Glutamatergic neuron (in vitro differentiated cells): ENCODE data around the gene NDST1. TPM values are rescaled to one million over a fixed set of nuclear protein-coding genes. Genes with fewer than 3 reads are reported as not detected.
A peak's percentile ranks its signal among the peaks of the same experiment; 100 is the strongest.

Experiments used
- DNase-seq: peaks from one replicate; pipeline ENCODE4 v3.0.0; 2022
- H3K27ac Mint-ChIP-seq: one replicate; pipeline ENCODE4 v1.8.0; 2020; ENCODE audit warnings: mild to moderate bottlenecking, mixed read lengths, inconsistent platforms; ENCODE audit not compliant: unreplicated experiment
- H3K27me3 Mint-ChIP-seq: one replicate; pipeline ENCODE4 v1.8.0; 2020; ENCODE audit warnings: mild to moderate bottlenecking, moderate library complexity, mixed read lengths, inconsistent platforms; ENCODE audit not compliant: unreplicated experiment
- H3K36me3 Mint-ChIP-seq: one replicate; pipeline ENCODE4 v1.8.0; 2020; ENCODE audit warnings: mild to moderate bottlenecking, mixed read lengths, inconsistent platforms; ENCODE audit not compliant: unreplicated experiment
- H3K4me1 Mint-ChIP-seq: one replicate; pipeline ENCODE4 v1.8.0; 2020; ENCODE audit warnings: mild to moderate bottlenecking, low read depth, mixed read lengths, inconsistent platforms; ENCODE audit not compliant: unreplicated experiment
- H3K4me3 Mint-ChIP-seq: one replicate; pipeline ENCODE4 v1.8.0; 2020; ENCODE audit warnings: mild to moderate bottlenecking, mixed read lengths, inconsistent platforms; ENCODE audit not compliant: unreplicated experiment
- H3K9me3 Mint-ChIP-seq: one replicate; pipeline ENCODE4 v1.8.0; 2020; ENCODE audit warnings: mild to moderate bottlenecking, moderate library complexity, mixed read lengths, inconsistent platforms; ENCODE audit not compliant: unreplicated experiment
- total RNA-seq: library from RNA; stranded (reverse); fragmentation: NEBNext Ultra II Directional; extraction: Animal tissue kit (Norgen Biotek cat#: 25700); gene quantifications from one replicate; pipeline ENCODE4 v1.2.1, GENCODE V29; 2021; ENCODE audit not compliant: unreplicated experiment
- TF ChIP-seq, protein P1 (sequence below): fragments of 200-600 bp; sonication (generic); IDR thresholded peaks from one replicate; pipeline ENCODE4 v1.5.0; 2021; ENCODE audit not compliant: partially characterized antibody, unreplicated experiment

The NDST1 gene
- total RNA-seq, 1 donor from 2014 or later, result 160 TPM

DNA sequence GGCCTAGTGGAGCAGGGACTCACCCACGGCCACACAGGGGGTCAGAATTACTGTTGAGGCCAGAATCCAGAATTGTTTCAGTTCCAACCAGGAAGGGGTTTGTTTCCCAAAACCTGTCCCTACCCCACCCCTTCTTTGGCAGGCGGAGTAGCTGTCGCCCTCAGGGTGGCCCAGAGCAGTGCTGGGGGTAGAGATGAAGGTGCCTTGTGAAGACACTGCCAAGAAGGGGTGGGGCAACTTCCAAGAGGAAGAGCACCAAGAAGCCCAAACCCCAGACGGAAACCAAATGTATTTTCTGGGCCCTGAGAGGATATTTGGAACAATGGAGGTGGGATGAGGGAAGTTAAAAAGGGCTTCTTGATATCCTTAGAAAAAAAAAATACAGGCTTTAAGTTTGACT is 11.4 kb upstream of the NDST1 start:
- Mint-ChIP-seq H3K9me3 (peaks cover 15% of the 10 kb centered on the region), H3K27ac (peak overlapping the region; percentile 77), H3K27me3 (peaks cover 13% of the 10 kb centered on the region), H3K4me1 (peaks cover 54% of the 10 kb centered on the region), H3K36me3 (no peaks in the 10 kb centered on the region), H3K4me3 (no peak overlapping the region)
- TF ChIP-seq, protein P1, sequence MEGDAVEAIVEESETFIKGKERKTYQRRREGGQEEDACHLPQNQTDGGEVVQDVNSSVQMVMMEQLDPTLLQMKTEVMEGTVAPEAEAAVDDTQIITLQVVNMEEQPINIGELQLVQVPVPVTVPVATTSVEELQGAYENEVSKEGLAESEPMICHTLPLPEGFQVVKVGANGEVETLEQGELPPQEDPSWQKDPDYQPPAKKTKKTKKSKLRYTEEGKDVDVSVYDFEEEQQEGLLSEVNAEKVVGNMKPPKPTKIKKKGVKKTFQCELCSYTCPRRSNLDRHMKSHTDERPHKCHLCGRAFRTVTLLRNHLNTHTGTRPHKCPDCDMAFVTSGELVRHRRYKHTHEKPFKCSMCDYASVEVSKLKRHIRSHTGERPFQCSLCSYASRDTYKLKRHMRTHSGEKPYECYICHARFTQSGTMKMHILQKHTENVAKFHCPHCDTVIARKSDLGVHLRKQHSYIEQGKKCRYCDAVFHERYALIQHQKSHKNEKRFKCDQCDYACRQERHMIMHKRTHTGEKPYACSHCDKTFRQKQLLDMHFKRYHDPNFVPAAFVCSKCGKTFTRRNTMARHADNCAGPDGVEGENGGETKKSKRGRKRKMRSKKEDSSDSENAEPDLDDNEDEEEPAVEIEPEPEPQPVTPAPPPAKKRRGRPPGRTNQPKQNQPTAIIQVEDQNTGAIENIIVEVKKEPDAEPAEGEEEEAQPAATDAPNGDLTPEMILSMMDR, result no peak
- DNase-seq, result no peak

DNA sequence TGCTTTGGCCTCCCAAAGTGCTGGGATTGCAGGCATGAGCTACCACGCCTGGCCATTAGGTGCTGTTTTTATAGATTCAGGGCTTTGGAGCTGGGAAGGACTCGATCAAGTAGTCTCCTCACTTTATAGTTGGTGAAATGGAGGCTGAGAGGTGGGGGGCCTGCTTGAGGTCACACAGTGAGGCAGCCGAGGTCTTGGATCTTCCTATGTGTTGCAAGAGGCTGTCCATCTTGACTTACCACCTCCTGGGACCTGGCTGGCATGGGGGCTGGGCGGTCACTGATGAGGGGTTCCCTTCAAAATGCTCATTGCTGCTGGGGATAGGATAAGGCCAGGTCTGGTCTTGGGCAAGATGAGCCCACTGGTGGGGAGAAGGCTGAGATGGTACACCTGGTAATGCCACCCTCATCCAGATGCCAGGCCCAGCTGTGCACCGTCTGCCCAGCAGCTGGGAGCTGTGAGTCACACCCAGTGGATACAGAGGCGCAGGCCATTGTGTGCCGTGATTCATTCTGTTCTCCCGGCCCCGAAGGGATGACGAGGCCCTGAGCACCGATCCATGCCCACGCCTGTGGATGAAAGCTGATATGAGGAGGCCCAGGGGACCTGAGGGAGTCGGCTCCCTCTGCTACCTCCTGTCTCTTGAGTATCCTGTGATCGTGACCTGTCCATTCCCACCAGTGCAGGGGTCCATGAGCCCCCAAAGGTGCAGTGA is 10.5 kb upstream of the NDST1 start:
- peak; percentile 62 for DNase-seq
- Mint-ChIP-seq H3K4me3 (peak overlapping the region; percentile 75), H3K27me3 (peaks cover 20% of the 10 kb centered on the region), H3K4me1 (peaks cover 53% of the 10 kb centered on the region), H3K9me3 (peaks cover 11% of the 10 kb centered on the region), H3K27ac (peak overlapping the region; percentile 94), H3K36me3 (no peaks in the 10 kb centered on the region)
- TF ChIP-seq, protein P1, result no peak

DNA sequence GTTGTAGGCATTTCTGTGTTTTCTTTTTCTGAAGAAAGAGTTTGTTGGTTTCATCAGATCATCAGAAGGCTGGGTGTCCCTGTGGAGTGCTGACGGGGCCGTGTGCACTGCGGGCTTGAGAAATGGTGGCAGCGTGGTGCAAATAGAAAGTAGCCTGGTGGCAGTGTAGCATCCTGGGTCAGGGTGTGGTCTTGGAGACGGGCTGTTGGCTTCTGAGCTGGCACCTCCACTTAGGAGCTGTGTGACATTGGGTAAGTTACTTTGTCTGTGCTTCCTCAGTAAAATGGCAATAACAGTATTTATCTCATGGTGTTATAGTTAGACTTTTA is 10.0 kb upstream of the NDST1 start:
- peak overlapping the region; percentile 75 for H3K4me3 Mint-ChIP-seq
- no peak for DNase-seq
- TF ChIP-seq, protein P1, result no peak
- peaks cover 49% of the 10 kb centered on the region for H3K4me1 Mint-ChIP-seq
- H3K9me3 Mint-ChIP-seq, result peaks cover 11% of the 10 kb centered on the region
- no peaks in the 10 kb centered on the region for H3K36me3 Mint-ChIP-seq
- peak overlapping the region; percentile 94 for H3K27ac Mint-ChIP-seq
- H3K27me3 Mint-ChIP-seq, result peaks cover 20% of the 10 kb centered on the region

DNA sequence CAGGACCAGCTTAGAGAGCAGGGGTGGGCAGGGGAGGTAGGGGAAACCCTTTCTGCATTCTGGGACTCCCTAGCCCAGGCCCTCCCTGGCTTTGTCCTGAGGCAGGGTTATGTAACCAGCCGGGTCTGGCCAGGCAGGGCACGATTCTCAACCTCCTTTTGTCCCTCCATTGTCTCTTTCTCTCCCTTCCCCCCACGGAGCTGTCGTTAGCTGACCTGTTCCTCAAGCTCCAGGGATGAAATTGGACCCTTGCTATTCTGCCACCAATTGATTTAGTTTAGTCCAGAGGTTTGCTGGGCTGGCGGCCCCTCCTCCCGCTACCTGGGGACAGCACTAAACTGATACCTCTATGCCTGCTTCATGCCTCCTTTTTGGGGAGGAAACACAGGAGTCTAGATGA is 9.4 kb upstream of the NDST1 start:
- no peak for DNase-seq
- Mint-ChIP-seq H3K27ac (peak overlapping the region; percentile 94), H3K9me3 (peaks cover 11% of the 10 kb centered on the region), H3K36me3 (no peaks in the 10 kb centered on the region), H3K27me3 (peaks cover 21% of the 10 kb centered on the region), H3K4me3 (peak overlapping the region; percentile 75), H3K4me1 (peaks cover 49% of the 10 kb centered on the region)
- TF ChIP-seq, protein P1, result no peak

DNA sequence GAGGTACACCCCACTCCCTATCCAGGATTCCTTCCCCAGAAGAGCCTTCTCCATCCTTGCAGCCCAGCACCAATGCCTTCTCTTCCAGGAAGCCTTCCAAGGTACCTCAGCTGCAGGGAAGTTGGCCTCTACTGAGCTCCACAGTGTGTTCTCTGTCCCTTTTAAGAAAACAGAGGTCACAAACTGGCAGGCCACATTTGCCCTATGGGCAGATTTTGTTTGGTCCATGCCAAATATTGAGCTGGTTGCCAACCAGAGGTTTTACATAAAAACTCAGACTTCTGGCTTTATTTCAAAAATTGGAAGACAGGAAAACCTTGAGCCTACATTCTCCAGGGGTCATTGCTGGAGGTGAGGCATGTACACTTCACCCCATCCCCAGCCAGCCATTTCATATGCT is 9.0 kb upstream of the NDST1 start:
- H3K27me3 Mint-ChIP-seq, result peaks cover 21% of the 10 kb centered on the region
- H3K4me1 Mint-ChIP-seq, result peaks cover 49% of the 10 kb centered on the region
- H3K27ac Mint-ChIP-seq, result peak overlapping the region; percentile 94
- H3K36me3 Mint-ChIP-seq, result no peaks in the 10 kb centered on the region
- TF ChIP-seq, protein P1, result no peak
- peak overlapping the region; percentile 75 for H3K4me3 Mint-ChIP-seq
- H3K9me3 Mint-ChIP-seq, result peaks cover 11% of the 10 kb centered on the region
- DNase-seq, result no peak
